H1 (cell line): ENCODE measurements around the gene UNC80. TPM values are rescaled to one million over a fixed set of nuclear protein-coding genes. Genes with fewer than 3 reads are reported as not detected.

Source experiments
- ATF2 ChIP-seq: IDR thresholded peaks from 2 replicates; pipeline ENCODE4 v1.6.1; 2012; ENCODE audit warnings: low read length, inconsistent platforms
- HDAC2 ChIP-seq, 2 experiments: fragments of 300-600 bp in 1 of 2; sonication (generic) in 1 of 2; IDR thresholded peaks; 2 replicates each; pipeline ENCODE4 v1.6.1; 2011 to 2012; ENCODE audit warnings: low read depth in 2 of 2, low read length in 2 of 2, mild to moderate bottlenecking in 2 of 2, moderate library complexity in 2 of 2, borderline replicate concordance in 1 of 2, inconsistent platforms in 1 of 2
- KDM4A ChIP-seq: IDR thresholded peaks from one replicate; pipeline ENCODE4 v1.7.1; 2012; ENCODE audit warnings: low read depth, mild to moderate bottlenecking, moderate library complexity, low read length, inconsistent platforms; ENCODE audit not compliant: severe bottlenecking
- MAFK ChIP-seq: IDR thresholded peaks from 2 replicates; pipeline ENCODE4 v1.6.1; 2012; ENCODE audit warnings: low read depth, mild to moderate bottlenecking, improper control_type of control experiment, low read length
- NRF1 ChIP-seq: IDR thresholded peaks from 2 replicates; pipeline ENCODE4 v1.6.1; 2011; ENCODE audit warnings: mild to moderate bottlenecking, low read depth, low read length, improper control_type of control experiment
- RAD21 ChIP-seq, 2 experiments: IDR thresholded peaks in 1 of 2; conservative IDR thresholded peaks in 1 of 2; 2 replicates each; pipeline ENCODE4 v1.6.1; 2011; ENCODE audit warnings: low read depth in 2 of 2, low read length in 2 of 2, improper control_type of control experiment in 1 of 2, inconsistent platforms in 1 of 2, mild to moderate bottlenecking in 1 of 2, moderate library complexity in 1 of 2
- polyA plus RNA-seq, 7 experiments: library from polyadenylated mRNA; depleted of rRNA in 3 of 7; stranded (reverse) in 5 of 7; unstranded in 2 of 7; fragments of >200 nt in 5 of 7; fragments of 200-250 nt in 2 of 7; gene quantifications; 1 replicate in 5 of 7; 2 replicates in 1 of 7; 4 replicates in 1 of 7; pipeline versions ENCODE4 v1.2.1 to v1.2.3, GENCODE V29; 2011 to 2013; ENCODE audit warnings: missing spikeins in 2 of 7, mixed read lengths in 2 of 7
- total RNA-seq: library from RNA; stranded (reverse); fragmentation: NEBNext Ultra II Directional; extraction: Animal tissue kit (Norgen Biotek cat#: 25700); gene quantifications from 2 replicates; pipeline ENCODE4 v1.2.1, GENCODE V29; 2021
- TF ChIP-seq, protein P1 (sequence below): fragments of 300-600 bp; sonication (generic); IDR thresholded peaks from 2 replicates; pipeline ENCODE4 v1.7.1; 2012; ENCODE audit warnings: low read length, moderate library complexity, mild to moderate bottlenecking, inconsistent platforms; ENCODE audit not compliant: insufficient replicate concordance

Gene UNC80
- total and polyA plus RNA-seq, 2 of the 8 experiments (the other 6 are each of a cell fraction or from before 2014, with no cell fraction given), result 0.53 to 0.56 TPM

DNA sequence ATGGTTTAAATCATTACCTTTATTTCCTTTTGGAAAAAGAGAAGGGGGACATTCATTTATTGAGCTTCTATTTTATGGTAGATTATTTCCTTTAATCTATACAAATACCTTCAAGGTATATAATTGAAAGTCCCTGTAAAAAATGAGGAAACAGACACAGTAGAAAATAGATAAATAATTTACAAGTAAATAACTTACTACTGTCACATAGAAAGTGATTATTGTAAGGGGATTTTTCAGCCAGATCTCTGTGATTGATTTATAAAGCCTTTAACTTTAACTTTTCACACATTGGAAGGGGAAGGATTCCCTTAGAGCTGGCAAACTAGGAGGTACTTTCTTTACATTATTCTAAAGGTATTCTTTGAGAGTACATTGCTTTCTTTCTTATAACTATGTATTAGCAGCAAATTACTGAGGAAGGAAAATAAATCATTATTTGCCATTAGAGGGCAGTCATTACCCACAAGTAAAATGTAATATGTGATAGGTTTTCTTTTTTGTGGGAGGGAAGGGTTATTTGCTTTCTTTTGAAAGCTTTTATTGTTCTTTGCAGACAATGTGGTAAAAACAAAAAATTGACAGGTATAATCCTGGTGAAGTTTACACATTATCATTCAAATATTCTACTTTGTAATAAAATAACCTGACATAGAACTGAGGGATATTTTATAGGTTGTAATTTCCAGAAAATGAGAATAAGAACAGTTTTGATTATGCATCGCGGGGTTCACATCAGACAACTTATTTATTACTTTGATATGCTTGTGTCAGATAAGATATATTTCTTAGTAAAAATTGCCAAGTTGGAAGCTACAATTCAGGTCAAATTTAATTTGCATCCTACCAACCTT lies 206.0 kb downstream of the UNC80 start (continued):
- TF ChIP-seq, protein P1, sequence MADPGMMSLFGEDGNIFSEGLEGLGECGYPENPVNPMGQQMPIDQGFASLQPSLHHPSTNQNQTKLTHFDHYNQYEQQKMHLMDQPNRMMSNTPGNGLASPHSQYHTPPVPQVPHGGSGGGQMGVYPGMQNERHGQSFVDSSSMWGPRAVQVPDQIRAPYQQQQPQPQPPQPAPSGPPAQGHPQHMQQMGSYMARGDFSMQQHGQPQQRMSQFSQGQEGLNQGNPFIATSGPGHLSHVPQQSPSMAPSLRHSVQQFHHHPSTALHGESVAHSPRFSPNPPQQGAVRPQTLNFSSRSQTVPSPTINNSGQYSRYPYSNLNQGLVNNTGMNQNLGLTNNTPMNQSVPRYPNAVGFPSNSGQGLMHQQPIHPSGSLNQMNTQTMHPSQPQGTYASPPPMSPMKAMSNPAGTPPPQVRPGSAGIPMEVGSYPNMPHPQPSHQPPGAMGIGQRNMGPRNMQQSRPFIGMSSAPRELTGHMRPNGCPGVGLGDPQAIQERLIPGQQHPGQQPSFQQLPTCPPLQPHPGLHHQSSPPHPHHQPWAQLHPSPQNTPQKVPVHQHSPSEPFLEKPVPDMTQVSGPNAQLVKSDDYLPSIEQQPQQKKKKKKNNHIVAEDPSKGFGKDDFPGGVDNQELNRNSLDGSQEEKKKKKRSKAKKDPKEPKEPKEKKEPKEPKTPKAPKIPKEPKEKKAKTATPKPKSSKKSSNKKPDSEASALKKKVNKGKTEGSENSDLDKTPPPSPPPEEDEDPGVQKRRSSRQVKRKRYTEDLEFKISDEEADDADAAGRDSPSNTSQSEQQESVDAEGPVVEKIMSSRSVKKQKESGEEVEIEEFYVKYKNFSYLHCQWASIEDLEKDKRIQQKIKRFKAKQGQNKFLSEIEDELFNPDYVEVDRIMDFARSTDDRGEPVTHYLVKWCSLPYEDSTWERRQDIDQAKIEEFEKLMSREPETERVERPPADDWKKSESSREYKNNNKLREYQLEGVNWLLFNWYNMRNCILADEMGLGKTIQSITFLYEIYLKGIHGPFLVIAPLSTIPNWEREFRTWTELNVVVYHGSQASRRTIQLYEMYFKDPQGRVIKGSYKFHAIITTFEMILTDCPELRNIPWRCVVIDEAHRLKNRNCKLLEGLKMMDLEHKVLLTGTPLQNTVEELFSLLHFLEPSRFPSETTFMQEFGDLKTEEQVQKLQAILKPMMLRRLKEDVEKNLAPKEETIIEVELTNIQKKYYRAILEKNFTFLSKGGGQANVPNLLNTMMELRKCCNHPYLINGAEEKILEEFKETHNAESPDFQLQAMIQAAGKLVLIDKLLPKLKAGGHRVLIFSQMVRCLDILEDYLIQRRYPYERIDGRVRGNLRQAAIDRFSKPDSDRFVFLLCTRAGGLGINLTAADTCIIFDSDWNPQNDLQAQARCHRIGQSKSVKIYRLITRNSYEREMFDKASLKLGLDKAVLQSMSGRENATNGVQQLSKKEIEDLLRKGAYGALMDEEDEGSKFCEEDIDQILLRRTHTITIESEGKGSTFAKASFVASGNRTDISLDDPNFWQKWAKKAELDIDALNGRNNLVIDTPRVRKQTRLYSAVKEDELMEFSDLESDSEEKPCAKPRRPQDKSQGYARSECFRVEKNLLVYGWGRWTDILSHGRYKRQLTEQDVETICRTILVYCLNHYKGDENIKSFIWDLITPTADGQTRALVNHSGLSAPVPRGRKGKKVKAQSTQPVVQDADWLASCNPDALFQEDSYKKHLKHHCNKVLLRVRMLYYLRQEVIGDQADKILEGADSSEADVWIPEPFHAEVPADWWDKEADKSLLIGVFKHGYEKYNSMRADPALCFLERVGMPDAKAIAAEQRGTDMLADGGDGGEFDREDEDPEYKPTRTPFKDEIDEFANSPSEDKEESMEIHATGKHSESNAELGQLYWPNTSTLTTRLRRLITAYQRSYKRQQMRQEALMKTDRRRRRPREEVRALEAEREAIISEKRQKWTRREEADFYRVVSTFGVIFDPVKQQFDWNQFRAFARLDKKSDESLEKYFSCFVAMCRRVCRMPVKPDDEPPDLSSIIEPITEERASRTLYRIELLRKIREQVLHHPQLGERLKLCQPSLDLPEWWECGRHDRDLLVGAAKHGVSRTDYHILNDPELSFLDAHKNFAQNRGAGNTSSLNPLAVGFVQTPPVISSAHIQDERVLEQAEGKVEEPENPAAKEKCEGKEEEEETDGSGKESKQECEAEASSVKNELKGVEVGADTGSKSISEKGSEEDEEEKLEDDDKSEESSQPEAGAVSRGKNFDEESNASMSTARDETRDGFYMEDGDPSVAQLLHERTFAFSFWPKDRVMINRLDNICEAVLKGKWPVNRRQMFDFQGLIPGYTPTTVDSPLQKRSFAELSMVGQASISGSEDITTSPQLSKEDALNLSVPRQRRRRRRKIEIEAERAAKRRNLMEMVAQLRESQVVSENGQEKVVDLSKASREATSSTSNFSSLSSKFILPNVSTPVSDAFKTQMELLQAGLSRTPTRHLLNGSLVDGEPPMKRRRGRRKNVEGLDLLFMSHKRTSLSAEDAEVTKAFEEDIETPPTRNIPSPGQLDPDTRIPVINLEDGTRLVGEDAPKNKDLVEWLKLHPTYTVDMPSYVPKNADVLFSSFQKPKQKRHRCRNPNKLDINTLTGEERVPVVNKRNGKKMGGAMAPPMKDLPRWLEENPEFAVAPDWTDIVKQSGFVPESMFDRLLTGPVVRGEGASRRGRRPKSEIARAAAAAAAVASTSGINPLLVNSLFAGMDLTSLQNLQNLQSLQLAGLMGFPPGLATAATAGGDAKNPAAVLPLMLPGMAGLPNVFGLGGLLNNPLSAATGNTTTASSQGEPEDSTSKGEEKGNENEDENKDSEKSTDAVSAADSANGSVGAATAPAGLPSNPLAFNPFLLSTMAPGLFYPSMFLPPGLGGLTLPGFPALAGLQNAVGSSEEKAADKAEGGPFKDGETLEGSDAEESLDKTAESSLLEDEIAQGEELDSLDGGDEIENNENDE, result no peak
- TF ChIP-seq MAFK (no peak), KDM4A (no peak), RAD21 (IDR thresholded peaks at IDR 0.05 in 1 of 2, conservative IDR thresholded peaks at IDR 0.05 in 1 of 2; ENCODE audit: low read depth in 2 of 2, low read length in 2 of 2) (peak in 1 of 2 experiments; percentile 68), ATF2 (no peak), NRF1 (no peak), HDAC2 (IDR thresholded peaks at IDR 0.05; ENCODE audit: borderline replicate concordance in 1 of 2, low read depth in 2 of 2, low read length in 2 of 2) (no peak)
